ENCODE results near the gene CGB1. TPM values are rescaled to one million over a fixed set of nuclear protein-coding genes. Genes with fewer than 3 reads are reported as not detected.

CGB1 gene
- total and polyA plus RNA-seq, 4 donors: not detected

GRCh38 chr19:49064768-49065611 lies 28.3 kb upstream of the CGB1 start, which contains the start of gene NTF4:
NTF4 (minus strand) TSS chr19:49064818; CDS start chr19:49061997, 2,821 bp downstream.
- TF ChIP-seq FOXA1 (IDR thresholded peaks at IDR 0.05): no peak
- no peak for TF ChIP-seq CTCF (IDR thresholded peaks at IDR 0.05; ENCODE audit: low read depth, low read length, missing input control)
- no peak for TF ChIP-seq GABPA (IDR thresholded peaks at IDR 0.05 in 1 of 2, conservative IDR thresholded peaks at IDR 0.05 in 1 of 2)
- no peak for TF ChIP-seq JUND (IDR thresholded peaks at IDR 0.05)
- TF ChIP-seq RAD21 (IDR thresholded peaks at IDR 0.05): no peak
- no peak for TF ChIP-seq MAX (IDR thresholded peaks at IDR 0.05)
- Histone ChIP-seq H3K27me3 (ENCODE audit: control insufficient read depth in 4 of 4, insufficient read depth in 4 of 4, low read length in 3 of 4) (no peaks in the 10 kb centered on the region), H3K4me3 (ENCODE audit: low read depth in 1 of 3, low read length in 3 of 3) (peak within 1 kb of the TSS in 1 of 3 donors; percentile 28)

GRCh38 chr19:49064029-49064629 lies 27.4 kb upstream of the CGB1 start:
- Histone ChIP-seq H3K36me3 (ENCODE audit: control insufficient read depth in 4 of 4, insufficient read depth in 3 of 4, low read depth in 1 of 4, low read length in 3 of 4) (no peaks in the 10 kb centered on the region), H3K27me3 (ENCODE audit: control insufficient read depth in 4 of 4, insufficient read depth in 4 of 4, low read length in 3 of 4) (no peaks in the 10 kb centered on the region)
- 55% methylated on average over 10 of the region's 10 CpGs for WGBS

More at GRCh38 chr19:49064768-49065611, 28.3 kb upstream of the CGB1 start, which contains the start of gene NTF4:
- 5% methylated on average over 53 of the region's 53 CpGs for WGBS
- no peaks in the 10 kb centered on the region for H3K9me3 ChIP-seq (ENCODE audit: control insufficient read depth in 4 of 4, low read length in 3 of 4)
- no peak for DNase-seq (ENCODE audit: low spot score)
- no peaks in the 10 kb centered on the region for H3K36me3 ChIP-seq (ENCODE audit: control insufficient read depth in 4 of 4, insufficient read depth in 3 of 4, low read depth in 1 of 4, low read length in 3 of 4)
- H3K9ac ChIP-seq (ENCODE audit: low read depth in 1 of 2, low read length in 2 of 2): no peak within 1 kb of the TSS
- no peak within 1 kb of the TSS for H3K27ac ChIP-seq (ENCODE audit: low read depth in 1 of 2, low read length in 2 of 2)
- H3K4me1 ChIP-seq (ENCODE audit: control insufficient read depth in 4 of 4, insufficient read depth in 4 of 4, low read length in 3 of 4): no peaks in the 10 kb centered on the region

More at GRCh38 chr19:49064029-49064629, 27.4 kb upstream of the CGB1 start:
- no peaks in the 10 kb centered on the region for H3K9me3 ChIP-seq (ENCODE audit: control insufficient read depth in 4 of 4, low read length in 3 of 4)
- TF ChIP-seq REST (IDR thresholded peaks at IDR 0.05): no peak
- TF ChIP-seq CTCF (IDR thresholded peaks at IDR 0.05; ENCODE audit: low read depth, low read length, missing input control): no peak
- no peak for TF ChIP-seq EGR1 (IDR thresholded peaks at IDR 0.05; ENCODE audit: low read depth in 2 of 2)
- TF ChIP-seq HNF4G (IDR thresholded peaks at IDR 0.05): no peak
- no peak for TF ChIP-seq FOXA2 (IDR thresholded peaks at IDR 0.05)
- no peak for TF ChIP-seq HNF4A (conservative IDR thresholded peaks at IDR 0.05)
- TF ChIP-seq JUND (IDR thresholded peaks at IDR 0.05): no peak
- TF ChIP-seq NR2F2 (IDR thresholded peaks at IDR 0.05): no peak
- no peak for TF ChIP-seq YY1 (IDR thresholded peaks at IDR 0.05)
- TF ChIP-seq MAX (IDR thresholded peaks at IDR 0.05): no peak
- TF ChIP-seq GABPA (IDR thresholded peaks at IDR 0.05 in 1 of 2, conservative IDR thresholded peaks at IDR 0.05 in 1 of 2): no peak
- no peak for TF ChIP-seq SP1 (IDR thresholded peaks at IDR 0.05)
- no peak for TF ChIP-seq TAF1 (conservative IDR thresholded peaks at IDR 0.05)
- no peak for TF ChIP-seq RAD21 (IDR thresholded peaks at IDR 0.05)
- TF ChIP-seq FOXA1 (IDR thresholded peaks at IDR 0.05): no peak
- no peak for TF ChIP-seq RXRA (IDR thresholded peaks at IDR 0.05)
- TF ChIP-seq ZBTB33 (IDR thresholded peaks at IDR 0.05): no peak
- no peak for TF ChIP-seq ATF3 (IDR thresholded peaks at IDR 0.05)
- no peak overlapping the region for H3K4me3 ChIP-seq (ENCODE audit: low read depth in 1 of 3, low read length in 3 of 3)
- H3K27ac ChIP-seq (ENCODE audit: low read depth in 1 of 2, low read length in 2 of 2): no peak overlapping the region
- no peaks in the 10 kb centered on the region for H3K4me1 ChIP-seq (ENCODE audit: control insufficient read depth in 4 of 4, insufficient read depth in 4 of 4, low read length in 3 of 4)
- no peak for DNase-seq (ENCODE audit: low spot score)
- H3K9ac ChIP-seq (ENCODE audit: low read depth in 1 of 2, low read length in 2 of 2): no peak overlapping the region
